NCI-H526 treated with DMSO at 0.1 percent for 48 hours (cell line): ENCODE measurements around the gene C9orf57.
"Not testable (repeated sequence)": the region's sequence is repeated elsewhere in the genome, so short reads cannot be mapped to it uniquely, and the experiment has no call there.

Experiments
- DNase-seq: peaks from one replicate; lab custom pipeline; 2025; lab: John Stamatoyannopoulos, UW

Gene C9orf57, protein sequence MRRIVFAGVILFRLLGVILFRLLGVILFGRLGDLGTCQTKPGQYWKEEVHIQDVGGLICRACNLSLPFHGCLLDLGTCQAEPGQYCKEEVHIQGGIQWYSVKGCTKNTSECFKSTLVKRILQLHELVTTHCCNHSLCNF

DNA sequence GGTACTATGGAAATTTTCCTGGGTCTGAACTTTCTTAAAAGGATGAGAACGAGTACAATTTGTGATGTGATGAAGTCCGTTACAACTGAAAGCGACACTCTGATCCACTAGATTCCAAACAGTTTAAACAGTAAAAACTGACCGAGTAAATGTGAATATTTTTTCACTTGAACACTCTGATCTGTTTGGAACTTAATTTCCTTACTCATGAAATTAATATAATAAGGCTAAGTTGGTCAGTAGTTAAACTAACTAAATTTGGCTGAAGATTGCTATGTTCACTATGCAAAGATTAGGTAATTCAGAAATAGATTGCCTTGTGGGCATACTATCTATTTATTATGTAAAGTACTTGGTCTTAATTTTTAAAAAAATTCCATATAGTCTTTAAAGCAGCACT, at the start of gene C9orf57:
C9orf57 (minus strand) TSS at position 101 of the 400 bp plus-strand sequence. CDS start 1,282 bp downstream, outside the sequence.
- no peak for DNase-seq

DNA sequence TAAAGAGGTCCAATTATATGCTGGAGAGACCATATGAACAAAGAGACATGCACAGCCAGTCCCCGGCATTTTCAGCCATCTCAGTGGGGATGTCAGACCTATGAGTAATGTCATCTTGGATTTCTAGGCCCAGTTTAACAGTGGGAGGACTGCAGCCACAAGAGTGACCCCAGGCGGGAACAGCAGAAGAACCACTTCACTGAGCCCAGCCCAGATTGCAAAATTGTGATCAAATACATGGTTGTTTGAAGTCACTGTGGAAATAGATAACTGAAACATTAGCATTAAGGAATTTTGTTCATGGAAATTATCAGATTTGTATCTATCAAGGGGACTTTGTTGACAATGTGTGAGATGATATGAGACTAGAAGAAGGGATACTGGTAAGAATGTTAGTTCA, 42.1 kb upstream of the C9orf57 start:
- no peak for DNase-seq

DNA sequence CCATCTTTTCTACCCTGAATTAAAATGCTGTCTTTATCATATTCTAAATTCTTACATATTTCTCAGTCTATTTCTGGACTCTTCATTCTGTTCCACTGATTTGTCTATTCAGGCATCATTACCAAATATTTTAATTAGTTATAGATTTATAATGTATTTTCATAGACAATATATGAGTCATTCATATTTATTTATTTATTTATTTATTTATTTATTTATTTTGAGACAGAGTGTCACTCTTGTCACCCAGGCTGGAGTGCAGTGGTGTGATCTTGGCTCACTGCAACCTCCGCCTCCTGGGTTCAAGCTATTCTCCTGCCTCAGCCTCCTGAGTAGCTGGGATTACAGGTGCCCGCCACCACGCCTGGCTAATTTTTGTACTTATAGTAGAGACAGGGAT, 35.1 kb upstream of the C9orf57 start:
- not testable (repeated sequence) for DNase-seq

GRCh38 chr9:72092820-72093219, 32.4 kb upstream of the C9orf57 start:
- DNase-seq: no peak

GRCh38 chr9:72089451-72090130, 29.2 kb upstream of the C9orf57 start:
- no peak for DNase-seq

- DNase-seq: no peak
Observed at GRCh38 chr9:72082536-72082935, 22.1 kb upstream of the C9orf57 start.

GRCh38 chr9:72074666-72075065, 14.3 kb upstream of the C9orf57 start:
- DNase-seq: not testable (repeated sequence)

DNA sequence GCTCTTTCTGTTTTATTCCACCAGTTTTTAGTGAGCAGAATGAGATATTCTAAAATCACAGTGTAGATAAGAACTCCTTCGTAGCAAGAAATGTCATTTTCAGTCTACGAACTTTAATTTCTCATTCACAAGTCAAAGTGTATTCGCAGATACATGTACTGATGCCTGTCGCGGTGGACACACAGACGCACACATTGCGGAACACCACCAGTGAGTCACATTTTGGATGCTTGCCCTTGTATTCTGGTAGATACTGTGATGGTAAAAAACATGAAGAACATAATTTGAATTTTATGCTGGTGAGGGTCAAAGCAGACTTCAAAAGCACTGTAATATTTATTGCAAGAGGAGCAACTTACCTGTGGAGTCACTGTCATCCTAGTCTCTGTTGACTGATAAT, 4.7 kb upstream of the C9orf57 start:
- DNase-seq: no peak

GRCh38 chr9:72052122-72052521, 8.3 kb downstream of the C9orf57 start:
- no peak for DNase-seq

- no peak for DNase-seq
Observed at GRCh38 chr9:72048850-72049249, 11.6 kb downstream of the C9orf57 start.

- no peak for DNase-seq
Observed at GRCh38 chr9:72046630-72047456, 13.6 kb downstream of the C9orf57 start.

DNA sequence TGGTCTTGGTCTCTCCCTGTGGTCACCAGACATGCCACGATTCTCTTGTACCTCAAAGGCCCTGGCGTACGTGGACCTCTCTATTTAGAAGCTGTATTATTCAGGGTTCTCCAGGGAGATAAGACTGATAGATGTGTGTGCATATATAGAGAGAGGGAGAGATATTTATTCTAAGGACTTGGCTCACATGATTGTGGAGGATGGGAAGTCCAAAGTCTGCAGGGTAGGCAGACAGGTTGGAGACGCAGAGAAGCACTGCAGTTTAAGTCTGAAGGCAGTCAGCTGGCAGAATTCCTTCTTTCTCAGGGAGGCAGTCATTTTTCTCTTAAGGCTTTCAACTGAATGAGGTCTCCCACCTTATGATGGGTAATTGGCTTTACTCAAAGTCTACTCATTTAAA, 16.3 kb downstream of the C9orf57 start:
- DNase-seq: no peak

- DNase-seq: no peak
Observed at GRCh38 chr9:72043576-72043975, 16.8 kb downstream of the C9orf57 start.

- DNase-seq: no peak
Observed at GRCh38 chr9:72042928-72043327, 17.5 kb downstream of the C9orf57 start.

DNA sequence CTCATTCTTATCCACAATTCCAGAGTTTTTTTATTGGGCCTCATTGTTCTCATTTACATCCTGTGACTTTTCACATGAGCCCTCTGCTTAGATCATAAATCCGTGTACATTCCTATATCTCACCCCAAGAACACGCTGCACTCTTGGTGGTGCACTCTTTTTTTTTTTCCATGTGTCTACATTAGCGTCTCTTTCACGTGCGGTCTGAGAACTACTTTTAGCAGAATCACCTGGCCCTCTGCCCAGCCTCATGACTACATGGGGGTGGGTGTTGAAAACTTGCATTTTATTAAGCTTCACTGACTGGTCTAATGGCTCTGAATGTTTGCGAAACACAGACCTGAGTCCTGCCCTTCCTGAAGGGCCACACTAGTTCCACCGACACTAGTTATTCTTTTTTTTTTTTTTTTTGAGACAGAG, 18.6 kb downstream of the C9orf57 start:
- no peak for DNase-seq

- no peak for DNase-seq
Observed at GRCh38 chr9:72041369-72041768, 19.0 kb downstream of the C9orf57 start.

DNA sequence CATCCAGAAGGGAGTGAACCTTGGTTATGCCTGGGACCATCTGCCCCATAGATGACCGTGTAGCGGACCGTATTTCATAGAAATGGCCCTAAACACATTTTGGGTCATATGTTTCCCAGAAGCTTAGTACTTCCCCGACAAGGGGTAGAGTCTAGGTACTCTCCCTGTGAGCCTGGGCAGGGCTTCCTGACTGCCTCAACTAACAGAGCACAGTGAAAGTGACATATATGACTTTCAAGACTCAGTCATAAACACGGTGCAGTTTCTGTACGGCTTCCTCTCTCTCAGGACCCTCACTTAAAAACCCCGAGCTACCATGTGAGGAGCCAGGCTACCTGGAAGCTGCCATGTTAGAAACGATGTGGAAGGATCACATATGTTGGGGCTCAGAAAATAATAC, 20.9 kb downstream of the C9orf57 start:
- no peak for DNase-seq

DNA sequence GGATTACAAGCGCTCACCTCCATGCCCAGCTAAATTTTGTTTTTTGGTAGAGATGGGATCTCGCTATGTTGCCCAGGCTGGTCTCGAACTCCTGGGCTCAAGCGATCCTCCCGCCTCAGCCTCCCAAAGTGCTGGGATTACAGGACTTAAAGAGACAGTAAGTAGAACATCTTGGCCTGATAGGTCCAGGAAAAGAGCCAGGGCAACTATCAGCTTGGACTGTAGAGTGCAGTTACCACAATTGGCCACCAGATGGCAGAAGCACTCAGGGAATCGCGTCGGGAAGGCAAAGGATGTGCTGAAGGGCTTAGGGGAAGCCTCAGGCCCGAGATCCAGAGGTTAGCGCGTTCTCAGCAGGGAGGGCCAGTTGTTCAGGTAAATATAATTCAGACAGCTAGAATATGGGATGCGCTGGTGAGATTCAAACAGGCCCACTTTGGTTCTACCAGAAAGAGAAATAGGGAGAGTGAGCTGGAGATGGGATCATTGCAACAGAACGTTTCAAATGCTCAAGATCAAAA, 21.5 kb downstream of the C9orf57 start:
- peak; percentile 46 for DNase-seq

DNA sequence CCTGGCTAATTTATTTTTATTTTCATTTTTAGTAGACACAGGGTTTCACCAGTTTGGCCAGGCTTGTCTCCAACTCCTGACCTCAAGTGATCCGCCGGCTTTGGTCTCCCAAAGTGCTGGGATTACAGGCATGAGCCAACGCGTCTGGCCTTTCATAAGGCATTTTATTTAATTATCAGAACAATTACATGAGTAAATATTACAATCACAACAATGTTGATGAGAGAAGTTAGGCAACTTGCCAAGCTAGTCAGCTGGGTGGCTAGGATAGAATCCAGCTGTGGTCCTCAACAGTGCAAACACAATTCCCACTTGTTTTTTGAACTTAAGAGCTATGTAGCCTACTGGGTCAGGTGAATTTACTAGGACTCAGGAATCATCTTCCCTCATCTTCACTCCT, 22.0 kb downstream of the C9orf57 start:
- DNase-seq: no peak

DNA sequence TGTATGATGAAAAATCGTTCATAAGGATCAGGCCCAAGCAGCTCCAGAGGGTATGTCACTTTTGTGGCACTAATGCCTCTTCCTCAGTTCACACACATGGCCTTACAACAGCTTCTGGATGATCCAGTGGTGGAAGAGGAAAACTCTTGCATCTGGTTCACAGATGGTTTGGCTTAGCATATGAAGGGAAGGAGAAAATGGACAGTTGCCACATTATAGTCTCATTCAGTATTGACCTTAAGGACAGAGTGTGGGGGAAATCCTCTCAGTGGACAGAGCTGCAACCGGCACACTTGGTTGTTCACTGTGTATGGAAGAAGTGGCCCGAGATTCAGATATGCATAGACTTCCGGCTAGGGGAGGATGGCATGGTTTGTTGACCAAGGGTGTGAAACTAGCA, 22.8 kb downstream of the C9orf57 start:
- DNase-seq: no peak

DNA sequence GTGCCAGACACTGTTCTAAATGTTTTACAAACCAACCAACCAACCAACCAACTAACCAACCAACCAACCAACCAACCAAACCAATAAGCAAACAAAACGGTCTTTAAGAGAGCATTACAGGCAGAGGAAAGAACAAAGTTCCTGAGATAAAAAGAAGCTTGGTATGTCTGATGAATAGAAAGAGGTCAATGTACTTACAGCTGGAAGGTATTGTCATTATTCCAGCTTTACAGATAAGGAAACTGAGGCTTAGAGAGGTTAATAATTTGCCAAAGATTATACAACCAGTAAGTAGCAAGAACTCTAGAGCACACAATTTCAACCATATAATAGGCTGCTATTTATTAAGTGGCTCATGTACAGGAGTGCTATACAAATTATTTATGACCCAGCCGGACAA, 29.6 kb downstream of the C9orf57 start:
- no peak for DNase-seq

GRCh38 chr9:72029986-72030385, 30.4 kb downstream of the C9orf57 start:
- no peak for DNase-seq

- no peak for DNase-seq
Observed at GRCh38 chr9:72025906-72026305, 34.5 kb downstream of the C9orf57 start.
